ENCODE data around the gene PTPA.

Gene PTPA

GRCh38 chr9:129138476-129139232 lies 27.4 kb downstream of the PTPA start:
- DNase-seq, result no peak

DNA sequence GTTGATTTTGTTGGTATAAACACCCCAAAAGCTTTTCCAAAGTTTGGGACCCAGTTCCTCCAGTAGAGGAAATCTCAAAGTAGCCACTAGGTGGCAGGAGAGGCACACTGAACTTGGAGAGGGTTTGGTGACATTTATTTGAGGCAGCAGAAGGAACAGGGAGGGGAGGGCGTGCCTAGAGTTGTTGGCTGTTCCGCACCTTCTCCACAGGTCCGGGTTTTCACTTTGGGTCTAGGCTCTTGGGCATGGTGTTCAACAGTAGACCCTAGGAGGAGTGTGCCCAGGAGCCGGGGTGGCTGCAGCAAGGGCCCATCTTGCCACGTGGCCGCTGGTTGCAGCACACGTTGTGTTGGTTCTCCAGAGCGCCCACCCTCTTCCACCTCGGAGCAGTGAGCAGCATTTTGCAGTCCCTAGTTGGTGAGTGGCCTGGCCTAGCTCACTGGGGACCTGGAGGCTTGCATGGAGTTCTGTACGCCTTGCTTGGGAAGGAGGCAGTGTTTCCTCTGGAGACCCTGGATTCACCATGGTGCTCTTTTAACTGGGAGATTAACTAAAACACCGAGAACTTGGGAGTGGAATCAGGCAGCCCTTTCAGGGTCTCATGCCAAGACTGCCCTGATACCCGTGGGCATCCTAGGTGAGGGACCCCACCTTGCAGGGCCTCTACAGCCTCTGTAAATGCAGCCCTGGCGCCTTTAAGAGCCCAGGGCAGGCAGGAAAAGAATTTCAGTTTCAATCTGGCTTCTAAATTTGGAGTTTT lies 28.2 kb downstream of the PTPA start:
- peak; percentile 94 for DNase-seq

DNA sequence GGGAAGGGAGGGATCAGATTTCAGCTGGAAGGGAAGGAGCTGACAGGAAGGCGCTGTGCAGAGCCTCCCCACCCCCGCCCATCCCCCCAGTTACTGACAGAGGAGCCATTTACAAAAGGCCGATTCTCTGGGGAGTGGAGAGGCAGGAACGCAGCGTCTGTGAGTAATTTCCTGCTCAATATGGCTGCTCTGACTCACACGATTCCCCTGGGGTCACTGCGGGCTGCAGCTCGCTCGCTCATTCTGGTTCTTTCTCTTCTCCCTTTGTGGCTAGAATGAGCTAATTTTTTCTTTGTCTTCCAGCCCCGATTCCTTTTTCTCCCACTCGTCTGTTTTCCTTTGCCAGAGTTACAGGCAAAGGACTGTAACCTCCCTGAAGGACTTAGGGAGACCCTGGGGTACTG lies 28.8 kb downstream of the PTPA start:
- DNase-seq, result peak; percentile 97

GRCh38 chr9:129140397-129141065 lies 29.3 kb downstream of the PTPA start:
- peak in 1 of 2 experiments; percentile 17 for DNase-seq

DNA sequence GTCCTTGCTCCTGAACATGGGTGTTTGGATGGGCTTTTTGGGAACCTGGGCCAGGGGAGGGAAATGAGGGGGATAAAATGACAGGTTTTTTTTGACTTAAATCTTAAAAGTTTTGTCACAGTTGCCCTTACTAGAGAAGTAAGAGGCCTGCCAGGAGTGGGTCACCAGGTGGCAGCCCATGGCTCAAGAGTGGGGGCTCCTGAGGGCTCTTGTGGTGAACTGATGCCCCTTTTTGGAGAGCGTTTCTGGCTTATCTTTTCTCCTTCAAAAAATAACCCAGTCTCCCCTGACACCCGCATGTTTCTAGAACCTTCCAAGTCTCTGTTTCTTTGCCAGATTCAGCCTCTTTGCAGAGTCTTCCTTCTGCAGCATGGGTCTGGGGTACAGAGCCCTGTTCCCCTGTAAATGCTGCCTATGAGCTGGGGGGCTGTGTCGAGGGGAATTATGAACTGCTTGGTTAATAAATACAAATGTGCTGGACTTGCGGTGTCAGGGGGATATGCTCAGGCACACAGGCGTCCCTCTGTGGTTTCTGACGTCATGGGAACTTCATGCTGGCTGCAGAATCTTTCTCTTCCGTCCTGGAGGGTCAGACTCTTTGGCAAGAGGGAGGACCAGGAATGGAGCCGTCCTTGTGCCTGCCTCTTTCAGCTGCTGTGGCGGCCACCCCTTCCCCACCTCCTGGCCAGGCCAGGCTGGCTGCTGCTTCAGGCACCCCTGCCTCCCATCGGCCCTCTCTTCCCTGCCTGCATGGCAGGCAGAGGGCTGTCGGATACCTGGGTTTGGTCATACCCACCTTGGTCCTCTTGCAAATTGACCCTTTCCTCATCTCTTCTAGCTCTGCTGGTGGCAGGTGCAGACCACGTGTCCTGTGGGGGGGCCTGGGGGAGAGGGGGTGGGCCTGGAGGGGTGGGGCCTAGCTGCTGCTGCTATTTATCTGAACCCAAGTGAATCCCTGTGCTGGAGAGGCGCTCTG lies 30.1 kb downstream of the PTPA start:
- DNase-seq, result peak; percentile 43 to 71

DNA sequence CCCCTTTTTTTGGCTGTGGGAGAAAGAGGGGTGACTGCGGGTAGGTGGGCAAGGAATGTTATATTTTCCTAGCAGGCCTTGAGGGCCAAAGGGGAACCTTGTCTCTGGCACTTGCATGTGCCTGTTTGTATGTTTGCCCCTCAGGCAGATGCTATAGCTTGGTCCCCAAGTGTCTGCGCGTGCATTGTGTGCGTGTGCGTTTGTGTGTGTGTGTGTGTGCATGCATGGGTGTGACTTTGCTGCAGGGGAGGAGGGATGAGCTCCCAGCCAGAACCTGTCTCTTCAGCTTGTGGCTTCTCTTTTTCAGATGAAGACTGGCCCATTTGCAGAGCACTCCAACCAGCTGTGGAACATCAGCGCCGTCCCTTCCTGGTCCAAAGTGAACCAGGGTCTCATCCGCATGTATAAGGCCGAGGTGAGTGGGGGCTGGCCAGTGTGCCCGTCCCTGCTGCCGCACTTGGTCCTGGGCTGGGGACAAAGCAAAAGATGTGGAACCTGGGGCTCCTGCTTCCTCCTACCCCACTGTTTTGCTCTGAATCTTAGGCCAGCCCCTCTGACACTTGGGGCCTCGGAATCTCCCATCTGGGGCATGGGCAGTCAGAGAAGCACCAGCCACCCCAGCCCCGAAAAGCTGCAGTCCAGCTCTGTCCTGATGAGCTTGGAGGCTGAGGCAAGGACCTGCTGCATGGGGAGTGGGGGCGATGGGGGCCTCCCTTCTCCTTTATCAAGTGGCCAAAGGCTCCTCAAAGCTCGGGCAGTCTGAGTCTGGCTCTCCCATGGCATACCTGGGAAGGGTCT lies 31.1 kb downstream of the PTPA start:
- no peak for DNase-seq

- DNase-seq, result peak; percentile 71 to 75
Observed at GRCh38 chr9:129143031-129143927, 32.1 kb downstream of the PTPA start.

DNA sequence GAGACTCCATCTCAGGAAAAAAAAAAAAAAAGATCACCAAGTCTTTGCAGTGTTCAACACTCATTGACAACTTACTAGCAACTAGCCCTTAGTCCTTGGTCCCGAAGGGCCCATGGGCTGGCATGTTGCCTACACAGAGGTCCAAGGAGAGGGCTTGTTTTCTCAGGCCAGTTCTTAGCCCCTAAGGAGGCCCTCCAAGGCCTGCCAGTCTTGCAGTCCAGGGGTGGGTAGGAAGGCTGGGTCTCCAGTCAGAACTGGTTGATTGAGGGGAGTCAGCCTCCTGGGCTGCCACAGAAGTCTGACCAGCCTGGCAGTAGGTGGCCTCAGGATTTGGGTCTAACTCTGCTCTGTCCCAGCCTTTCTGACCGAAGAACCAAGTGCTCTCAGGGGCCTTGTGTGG lies 34.1 kb downstream of the PTPA start:
- DNase-seq, result no peak

GRCh38 chr9:129145841-129146292 lies 34.7 kb downstream of the PTPA start:
- DNase-seq, result no peak

DNA sequence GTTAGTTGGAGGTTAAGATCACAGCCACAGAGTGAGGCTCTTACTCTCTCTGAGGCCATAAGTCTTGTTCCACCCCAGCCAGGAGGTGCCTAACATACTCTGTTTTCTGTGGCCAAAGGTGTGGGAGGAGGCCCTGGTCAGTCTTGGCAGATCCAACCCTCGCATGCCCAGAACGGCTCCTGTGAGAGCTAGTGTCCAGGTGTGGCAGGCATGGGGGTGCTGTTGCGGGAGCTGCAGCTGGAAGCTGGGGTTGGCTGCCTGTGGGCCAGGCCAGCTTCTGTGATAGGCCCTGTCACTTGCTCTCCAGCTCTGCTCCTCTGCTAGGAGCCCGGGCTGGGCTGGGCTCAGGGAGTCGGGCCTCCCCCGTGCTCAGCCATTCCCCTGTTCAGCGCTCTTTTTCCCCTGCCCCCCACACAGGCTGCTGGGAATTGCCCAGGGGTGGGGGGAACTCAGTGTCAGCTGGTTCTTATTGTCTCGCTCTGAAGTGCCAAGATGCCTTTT lies 35.3 kb downstream of the PTPA start:
- no peak for DNase-seq

GRCh38 chr9:129148463-129149204 lies 37.4 kb downstream of the PTPA start:
- no peak for DNase-seq

GRCh38 chr9:129149442-129149841 lies 38.2 kb downstream of the PTPA start:
- no peak for DNase-seq

- DNase-seq, result no peak
Observed at GRCh38 chr9:129150122-129150521, 38.9 kb downstream of the PTPA start.

- DNase-seq, result no peak
Observed at GRCh38 chr9:129150672-129151211, 39.5 kb downstream of the PTPA start.

GRCh38 chr9:129151469-129151868 lies 40.3 kb downstream of the PTPA start:
- DNase-seq, result no peak

DNA sequence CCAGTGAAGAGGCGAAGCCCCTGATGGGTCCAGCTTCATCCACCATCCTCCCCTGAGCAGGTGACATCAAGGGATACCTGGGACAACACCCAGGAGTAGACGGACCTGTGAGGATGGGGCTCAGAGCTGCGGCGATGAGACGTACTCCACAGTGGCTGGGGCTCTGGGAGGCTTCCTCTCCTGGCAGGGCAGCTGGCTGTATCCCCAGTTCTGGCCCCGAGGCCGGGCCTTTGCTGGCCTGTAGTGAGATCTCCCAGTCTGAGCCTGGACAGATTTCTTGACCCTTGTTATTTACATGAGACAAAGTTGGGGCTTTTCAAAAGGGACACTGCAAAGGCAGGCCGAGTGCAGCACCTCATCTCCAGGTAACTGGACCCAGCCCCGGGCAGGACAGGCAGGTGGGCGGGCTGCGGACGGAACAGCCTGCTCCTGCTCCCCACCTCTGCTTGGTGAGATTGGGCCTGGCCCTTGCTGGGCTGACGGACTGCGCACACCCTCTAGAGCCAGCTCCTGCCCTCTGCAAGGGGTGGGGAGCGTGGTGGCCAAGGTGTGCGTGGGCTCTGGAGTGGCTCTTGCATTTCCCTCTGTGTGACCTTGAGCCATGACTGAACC lies 43.8 kb downstream of the PTPA start:
- no peak for DNase-seq

GRCh38 chr9:129156163-129156562 lies 44.9 kb downstream of the PTPA start:
- DNase-seq, result no peak

DNA sequence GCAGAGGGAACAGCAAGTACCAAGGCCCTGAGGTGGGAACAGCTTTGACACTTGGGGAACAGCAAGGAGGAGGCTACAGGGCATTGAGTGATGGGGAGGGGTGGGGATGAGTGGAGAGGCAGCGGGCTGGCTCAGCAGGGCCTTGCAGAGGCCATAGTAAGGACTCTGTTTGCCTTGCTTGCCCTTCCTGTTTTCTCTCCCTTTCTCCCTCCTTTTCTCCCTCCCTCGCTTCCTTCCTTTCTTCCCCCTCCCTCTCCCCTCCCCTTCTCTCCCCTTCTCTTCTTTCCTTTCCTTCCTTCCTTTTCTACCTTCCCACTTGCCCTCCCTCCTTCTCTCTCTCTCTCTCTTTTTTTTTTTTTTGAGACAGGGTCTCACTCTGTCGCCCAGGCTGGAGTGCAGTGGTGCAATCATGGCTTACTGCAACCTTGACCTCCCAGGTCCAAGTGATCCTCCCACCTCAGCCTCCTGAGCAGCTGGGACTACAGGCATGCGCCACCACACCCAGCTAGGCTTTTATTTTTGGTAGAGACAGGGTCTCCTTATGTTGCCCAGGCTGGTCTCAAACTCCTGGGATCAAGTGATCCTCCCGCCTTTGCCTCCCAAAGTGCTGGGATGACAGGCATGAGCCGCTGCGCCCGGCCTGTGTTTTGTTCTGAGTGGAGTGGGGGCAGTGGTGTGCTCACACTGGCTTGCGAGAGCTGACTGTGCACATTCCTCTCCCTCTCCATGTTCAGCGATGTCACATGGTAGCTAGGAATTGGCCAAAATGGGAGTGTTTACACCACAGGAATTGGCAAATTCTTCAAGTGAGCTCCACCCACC lies 49.7 kb downstream of the PTPA start:
- no peak for DNase-seq
